Tibial nerve (tissue), 4 donors: Measurements from ENCODE around the gene HYAL2.

Source experiments
- EP300 ChIP-seq, 2 donors: sonication (generic); formaldehyde crosslinking; IDR thresholded peaks; one replicate each; pipeline ENCODE4 v1.6.1; 2017; ENCODE audit warnings: antibody characterized with exemption in 2 of 2, mild to moderate bottlenecking in 1 of 2
- POLR2A ChIP-seq, 2 donors: fragments of 450-650 bp; IDR thresholded peaks; one replicate each; pipeline ENCODE4 v1.6.1; 2017; ENCODE audit warnings: antibody characterized with exemption in 2 of 2, mild to moderate bottlenecking in 2 of 2, moderate library complexity in 2 of 2
- TF ChIP-seq, protein P1 (sequence below), 5 experiments: fragments of 200-600 bp in 3 of 5; fragments of 450-650 bp in 2 of 5; sonication (generic) in 3 of 5; IDR thresholded peaks; one replicate each; pipeline ENCODE4 v1.5.1; 2016 to 2019; ENCODE audit warnings: antibody characterized with exemption in 5 of 5, mild to moderate bottlenecking in 3 of 5, moderate library complexity in 2 of 5

DNA sequence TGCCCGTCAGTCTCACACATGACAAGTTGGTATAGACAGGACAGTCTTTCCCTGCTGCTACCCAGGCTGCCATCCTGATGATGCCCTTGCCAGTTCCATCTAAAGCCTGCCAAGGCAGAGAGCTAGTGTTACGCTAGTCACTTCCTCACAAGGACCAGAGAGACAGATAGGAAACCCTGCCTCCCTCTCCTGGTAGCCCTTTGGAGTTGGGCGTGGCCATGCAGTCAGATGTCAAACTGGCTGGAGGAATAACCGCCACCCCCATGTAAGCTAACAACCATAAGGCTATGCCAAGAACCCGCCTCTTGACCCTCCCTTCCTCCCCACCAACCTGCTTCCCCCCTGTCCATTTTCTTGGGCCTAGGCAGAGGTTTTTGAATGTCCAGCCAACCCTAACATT is 34.0 kb upstream of the HYAL2 start:
- TF ChIP-seq, protein P1, sequence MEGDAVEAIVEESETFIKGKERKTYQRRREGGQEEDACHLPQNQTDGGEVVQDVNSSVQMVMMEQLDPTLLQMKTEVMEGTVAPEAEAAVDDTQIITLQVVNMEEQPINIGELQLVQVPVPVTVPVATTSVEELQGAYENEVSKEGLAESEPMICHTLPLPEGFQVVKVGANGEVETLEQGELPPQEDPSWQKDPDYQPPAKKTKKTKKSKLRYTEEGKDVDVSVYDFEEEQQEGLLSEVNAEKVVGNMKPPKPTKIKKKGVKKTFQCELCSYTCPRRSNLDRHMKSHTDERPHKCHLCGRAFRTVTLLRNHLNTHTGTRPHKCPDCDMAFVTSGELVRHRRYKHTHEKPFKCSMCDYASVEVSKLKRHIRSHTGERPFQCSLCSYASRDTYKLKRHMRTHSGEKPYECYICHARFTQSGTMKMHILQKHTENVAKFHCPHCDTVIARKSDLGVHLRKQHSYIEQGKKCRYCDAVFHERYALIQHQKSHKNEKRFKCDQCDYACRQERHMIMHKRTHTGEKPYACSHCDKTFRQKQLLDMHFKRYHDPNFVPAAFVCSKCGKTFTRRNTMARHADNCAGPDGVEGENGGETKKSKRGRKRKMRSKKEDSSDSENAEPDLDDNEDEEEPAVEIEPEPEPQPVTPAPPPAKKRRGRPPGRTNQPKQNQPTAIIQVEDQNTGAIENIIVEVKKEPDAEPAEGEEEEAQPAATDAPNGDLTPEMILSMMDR (IDR thresholded peaks at IDR 0.05), result no peak
- no peak for TF ChIP-seq POLR2A (IDR thresholded peaks at IDR 0.05)
- TF ChIP-seq EP300 (IDR thresholded peaks at IDR 0.05), result no peak
